GM18907 (cell line): ENCODE results near the gene ECI1.

Source experiments
- ATAC-seq: cut with Tn5 transposase; IDR thresholded peaks from one replicate; pipeline ENCODE4 v1.9.1; 2021; ENCODE audit warnings: mild to moderate bottlenecking, moderate library complexity; ENCODE audit not compliant: unreplicated experiment

Gene ECI1, protein sequence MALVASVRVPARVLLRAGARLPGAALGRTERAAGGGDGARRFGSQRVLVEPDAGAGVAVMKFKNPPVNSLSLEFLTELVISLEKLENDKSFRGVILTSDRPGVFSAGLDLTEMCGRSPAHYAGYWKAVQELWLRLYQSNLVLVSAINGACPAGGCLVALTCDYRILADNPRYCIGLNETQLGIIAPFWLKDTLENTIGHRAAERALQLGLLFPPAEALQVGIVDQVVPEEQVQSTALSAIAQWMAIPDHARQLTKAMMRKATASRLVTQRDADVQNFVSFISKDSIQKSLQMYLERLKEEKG

DNA sequence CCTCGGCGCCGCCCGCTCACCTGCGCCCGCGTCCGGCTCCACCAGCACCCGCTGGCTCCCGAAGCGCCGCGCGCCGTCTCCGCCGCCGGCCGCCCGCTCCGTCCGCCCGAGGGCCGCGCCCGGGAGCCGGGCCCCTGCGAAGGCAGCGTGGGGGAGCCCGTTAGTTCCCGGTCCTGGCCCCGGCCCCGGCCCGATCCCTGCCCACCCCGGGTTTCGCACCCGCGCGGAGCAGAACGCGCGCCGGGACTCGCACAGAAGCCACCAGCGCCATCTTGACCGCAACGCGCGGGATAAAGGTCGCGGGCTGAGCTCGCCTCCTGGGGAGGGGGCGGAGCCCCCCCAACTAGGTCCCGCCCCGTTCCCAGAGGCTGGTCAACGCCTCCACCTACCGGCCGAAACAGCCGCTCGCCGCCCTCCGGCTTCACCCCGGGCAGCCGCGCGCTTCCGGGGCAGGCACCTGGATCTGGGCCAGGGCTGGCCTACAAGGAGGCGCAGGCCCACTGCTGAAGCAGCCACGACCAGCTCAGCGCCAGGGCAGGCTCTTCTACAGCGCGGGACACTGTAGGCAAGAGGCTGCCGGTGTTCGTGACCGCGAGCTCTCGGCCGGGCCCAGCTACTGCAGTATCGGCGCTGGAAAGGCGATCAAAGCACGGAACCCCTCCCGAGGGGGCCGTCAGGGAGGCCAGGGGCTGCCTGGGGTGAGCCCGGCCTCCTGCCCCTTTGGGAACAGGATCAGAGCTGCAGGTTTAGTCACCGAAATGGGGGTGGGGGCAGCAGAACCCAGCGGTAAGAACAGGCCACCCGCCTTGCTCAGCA, at the start of gene ECI1:
ECI1 (minus strand) TSS at position 292 of the 816 bp plus-strand sequence; CDS start at position 271, 21 bp downstream.
- ATAC-seq, result peak; percentile 88

DNA sequence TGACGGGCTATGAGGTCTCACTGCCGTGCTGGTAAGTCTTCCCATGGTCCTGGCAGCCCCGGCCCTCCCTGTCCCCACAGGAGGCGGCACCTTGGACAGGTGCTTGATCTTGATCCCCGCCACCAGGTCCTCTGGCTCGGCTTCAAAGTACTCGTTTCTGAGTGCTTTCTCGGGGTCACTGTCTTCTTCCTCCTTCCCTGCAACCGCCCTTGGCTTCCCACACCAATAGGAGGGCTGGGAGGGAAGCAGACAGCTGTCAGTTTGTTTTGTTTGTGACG, 48.5 kb upstream of the ECI1 start:
- no peak for ATAC-seq

DNA sequence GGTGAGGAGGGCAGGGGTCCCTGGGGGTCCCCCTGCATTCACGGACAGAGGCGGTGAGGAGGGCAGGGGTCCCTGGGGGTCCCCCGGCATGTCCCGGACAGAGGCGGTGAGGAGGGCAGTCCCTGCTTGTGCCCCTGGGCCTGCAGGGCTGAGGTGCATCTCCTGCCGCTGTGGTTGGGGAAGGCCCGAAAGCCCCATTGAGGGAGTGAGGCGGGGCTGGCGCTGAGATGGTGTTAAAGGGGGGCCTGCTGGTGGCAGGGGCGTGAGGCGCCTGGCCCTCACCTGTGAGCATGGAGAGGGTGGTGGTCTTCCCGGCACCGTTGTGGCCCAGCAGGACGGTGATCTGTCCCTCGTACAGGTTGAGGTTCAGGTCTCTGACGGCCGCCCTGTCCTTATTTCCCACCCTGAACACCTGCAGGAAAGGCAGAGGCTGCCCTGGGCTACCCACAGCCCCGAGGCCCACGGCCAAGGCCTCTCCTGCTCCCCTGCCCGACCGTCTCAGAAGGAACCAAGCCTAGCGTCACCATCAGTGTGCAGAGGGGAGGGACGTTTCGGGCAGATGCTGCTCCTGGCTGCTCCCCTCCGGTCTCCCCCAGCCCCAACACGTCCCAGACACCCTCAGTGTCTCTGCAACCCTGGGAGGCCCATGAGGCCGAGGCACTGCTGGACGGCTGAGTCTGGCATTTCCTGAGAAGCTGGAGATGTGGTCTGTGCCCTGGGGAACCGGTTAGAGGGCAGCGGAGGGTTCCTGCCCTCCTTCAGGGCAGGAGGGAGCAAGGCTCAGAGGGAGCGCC, 47.9 kb upstream of the ECI1 start:
- ATAC-seq, result no peak

DNA sequence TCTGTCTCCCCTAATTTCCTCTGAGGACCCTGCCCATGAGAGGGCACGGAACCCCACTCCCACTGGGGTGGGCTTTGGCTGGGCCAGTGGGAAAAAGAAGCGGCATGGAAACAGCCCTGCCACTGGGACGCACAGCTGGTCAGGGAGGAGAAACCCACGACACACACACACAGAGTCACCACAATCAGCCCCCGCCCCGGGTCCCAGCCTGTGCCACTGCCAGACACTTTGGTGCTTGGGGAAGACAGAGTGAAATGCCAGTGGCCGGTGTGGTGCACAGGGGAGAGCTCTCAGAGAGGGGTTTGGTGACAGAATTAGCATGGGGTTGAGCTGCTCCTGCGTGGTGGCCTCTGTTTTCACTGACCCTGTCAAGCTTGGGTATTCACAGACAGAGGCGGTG, 47.2 kb upstream of the ECI1 start:
- no peak for ATAC-seq

DNA sequence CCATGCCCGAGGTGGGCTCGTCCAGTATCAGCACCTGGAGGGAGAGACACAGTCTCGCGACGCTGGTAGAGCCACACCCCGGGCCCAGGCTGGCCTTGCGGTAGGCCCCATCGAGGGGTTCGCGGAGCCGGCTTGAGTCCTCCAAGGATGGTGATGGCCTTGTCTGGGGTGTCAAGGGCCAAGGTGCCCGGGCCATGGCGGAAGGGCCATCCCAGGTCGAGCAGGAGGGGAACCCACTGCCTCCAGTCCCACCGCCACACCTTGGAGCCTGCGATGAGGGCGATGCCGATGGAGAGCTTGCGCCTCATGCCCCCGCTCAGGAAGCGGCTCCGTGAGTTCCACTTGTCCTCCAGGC, 46.1 kb upstream of the ECI1 start:
- ATAC-seq, result no peak

DNA sequence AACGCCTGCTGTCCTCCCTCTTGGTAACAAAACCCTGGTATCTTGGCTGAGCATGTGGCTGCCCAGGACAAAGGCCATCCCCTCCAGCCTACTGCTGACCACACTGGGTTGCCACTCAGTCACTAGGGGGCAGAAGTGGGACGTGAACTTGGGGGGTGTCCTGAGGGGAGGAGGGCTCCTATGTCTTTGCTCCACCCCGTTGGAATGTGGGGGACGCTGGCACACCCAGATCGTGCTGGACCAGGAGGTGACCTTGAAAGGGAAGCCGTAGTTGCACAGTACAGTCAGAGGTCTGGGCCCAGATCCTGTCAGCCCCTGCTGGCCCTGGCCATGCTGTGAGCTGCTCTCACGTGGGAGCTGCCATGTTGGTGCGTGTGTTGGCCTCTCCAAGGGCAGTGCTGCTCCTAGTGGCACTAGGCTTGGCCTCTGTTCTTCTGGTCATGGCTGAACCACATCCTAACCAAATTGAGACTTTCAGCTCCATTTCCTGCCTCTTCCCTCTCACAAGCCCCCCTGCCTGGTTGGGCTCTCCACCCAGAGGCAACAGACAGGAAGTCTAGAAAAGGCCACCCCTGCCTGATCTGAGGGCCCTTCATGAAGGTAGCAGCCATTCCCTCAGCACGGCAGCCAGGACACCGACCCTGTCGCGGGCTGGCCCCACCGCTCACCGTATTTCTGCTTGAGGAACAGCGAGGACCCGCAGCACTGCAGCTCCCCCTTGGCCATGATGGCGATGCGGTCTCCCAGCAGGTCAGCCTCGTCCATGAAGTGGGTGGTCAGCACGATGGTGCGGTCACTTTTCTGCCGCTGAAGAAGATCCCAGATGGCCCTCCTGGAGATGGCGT, 45.5 kb upstream of the ECI1 start:
- ATAC-seq, result no peak

DNA sequence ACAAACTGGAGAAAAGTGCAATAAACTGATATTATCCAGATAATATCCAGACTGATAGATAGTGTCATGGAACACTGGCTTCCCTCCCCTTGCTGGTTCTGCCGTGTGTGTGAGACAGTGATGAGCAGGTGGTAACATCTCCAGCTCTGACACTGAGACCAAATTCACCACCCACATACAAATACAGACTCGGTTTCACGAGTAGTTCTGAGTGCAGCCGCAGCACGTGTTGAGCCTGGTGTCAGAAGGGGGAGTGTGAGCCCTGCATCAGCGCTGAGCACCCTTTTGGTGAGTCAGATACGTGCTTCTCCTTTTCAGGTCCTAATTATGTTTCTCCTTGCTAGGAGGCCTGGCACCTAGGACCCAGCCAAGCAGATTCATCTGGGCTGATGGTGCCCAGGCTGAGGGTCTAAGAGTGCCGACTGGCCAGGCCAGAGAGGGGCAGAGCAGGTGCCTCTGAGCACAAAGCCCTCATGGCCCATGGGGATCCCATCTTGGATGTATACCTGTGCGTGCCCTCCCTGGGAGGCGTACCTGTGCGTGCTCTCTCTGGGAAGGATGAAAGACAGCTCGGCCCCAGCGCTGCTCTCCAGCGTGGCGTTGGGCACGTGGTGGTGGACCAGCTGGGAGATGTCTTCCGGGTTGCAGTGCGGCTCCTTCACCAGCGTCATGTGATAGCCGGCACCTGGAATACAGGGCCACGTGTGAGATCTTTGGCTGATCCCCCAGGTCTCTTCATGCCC, 43.8 kb upstream of the ECI1 start:
- ATAC-seq, result peak; percentile 62

DNA sequence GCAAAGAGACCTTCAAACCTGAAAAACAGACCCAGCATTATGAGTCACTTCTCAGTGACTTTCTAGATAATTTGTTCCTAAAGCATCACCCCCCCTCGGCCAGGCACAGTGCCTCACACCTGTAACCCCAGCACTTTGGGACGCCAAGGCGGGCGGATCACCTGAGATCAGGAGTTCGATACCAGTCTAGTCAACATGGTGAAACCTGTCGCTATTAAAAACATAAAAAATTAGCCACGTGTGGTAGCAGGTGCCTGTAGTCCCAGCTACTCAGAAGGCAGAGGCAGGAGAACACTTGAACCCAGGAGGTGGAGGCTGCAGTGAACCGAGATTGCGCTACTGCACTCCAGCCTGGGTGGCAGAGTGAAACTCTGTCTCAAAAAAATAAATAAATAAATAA, 40.8 kb upstream of the ECI1 start:
- no peak for ATAC-seq

DNA sequence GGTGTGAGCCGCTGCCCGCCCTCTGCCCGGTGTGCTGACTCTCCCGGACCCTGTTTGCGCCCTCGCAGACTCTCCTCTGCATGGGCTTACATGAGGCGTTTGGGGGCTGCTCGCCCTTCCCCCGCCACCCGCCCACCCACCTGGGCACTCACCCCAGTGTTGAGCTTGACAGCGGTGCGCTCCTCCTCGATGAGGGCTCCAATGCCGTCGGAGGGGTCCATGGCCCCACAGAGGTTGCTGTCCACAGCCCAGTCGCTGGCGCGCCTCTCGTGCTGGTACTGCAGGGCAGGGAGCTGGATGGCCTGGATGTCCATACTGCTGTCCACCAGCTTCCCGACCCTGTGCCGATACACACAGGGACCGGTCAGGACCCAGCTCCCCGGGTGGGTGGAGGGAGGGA, 37.9 kb upstream of the ECI1 start:
- no peak for ATAC-seq

DNA sequence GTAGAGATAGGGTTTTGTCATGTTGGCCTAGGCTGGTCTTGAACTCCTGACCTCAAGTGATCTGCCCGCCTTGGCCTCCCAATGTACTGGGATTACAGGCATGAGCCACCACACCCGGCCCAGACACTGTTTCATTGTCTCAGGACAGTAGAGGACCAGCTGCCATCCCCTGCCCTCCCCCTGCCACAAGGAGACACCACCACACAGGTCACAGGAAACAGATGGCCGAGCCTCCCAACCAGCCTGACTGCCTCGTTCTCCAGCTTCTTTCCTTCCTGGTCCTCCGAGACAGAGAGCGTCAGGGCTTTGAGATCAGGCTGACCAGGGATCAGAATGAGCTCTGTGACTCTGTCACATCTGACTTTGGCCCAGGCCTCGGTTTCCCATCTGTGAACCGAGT, 37.3 kb upstream of the ECI1 start:
- ATAC-seq, result no peak

DNA sequence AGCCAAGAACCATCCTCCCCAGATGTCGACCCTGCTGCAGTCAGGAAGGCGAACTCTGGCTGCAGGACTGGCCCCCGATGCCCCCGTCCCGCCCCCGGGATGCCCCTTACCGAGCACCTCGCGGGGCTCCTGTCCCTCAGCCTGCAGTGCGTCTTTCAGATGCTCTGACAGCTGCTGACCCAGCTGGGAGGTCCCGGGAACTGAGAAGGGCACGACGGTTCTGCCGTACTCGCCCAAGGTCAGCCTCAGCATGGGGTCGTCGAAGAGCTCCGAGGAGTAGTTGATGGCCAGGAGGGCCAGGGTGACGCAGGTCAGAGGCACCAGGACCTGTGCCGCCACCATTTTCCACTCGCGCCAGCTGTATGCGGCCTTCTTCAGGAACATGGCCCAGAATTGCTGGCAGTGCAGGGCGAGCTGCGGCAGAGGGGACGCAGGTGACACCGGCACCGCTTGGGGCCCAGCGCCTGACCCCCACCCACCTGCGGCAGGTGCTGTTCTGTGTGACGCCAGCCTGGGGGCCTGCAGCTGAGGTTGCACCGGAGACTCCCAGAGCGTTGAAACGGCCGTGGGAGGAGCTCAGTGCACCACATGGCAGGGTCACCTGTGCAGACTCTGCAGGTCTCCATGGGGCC, 36.6 kb upstream of the ECI1 start:
- ATAC-seq, result no peak

DNA sequence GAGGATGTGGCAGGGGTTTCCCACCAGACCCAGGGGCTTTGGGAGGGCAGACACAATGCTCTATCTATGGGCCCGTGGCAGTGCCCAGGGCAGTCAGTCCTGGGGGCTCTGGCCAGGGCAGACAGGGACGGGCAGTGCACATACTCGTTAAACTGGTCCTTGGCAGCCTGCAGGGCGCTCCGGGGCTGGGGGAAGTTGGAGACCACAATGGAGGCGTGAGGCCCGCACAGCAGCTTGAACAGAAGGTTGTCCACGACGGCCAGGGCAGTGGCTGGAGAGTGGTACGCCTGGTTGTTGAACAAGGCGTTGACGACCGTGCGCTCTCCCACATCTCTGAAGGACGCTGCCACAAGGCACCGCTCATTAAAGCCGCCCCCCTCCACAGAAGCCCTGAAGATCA, 35.2 kb upstream of the ECI1 start:
- ATAC-seq, result no peak

DNA sequence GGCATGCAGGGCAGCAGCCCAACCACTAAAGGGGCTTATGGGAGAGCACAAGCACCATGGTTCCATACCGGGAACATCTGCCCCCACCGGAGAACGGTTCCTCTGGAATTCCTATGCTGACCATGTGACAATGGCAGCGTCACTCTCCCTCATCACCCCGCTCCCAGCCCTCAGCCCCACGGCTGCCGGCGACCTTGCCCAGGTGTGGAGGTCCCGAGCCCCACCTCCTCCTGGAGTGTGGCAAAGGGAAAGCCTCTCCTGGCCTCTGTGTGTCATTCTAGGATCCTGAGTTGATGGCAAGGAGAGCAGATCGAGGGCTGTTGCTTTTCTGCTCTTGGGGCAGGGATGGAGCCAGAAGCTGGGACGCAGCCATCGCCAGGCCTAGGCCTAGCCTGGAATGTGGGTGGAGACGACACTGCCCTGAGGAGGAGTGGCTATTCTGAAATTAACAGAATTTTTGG, 34.4 kb upstream of the ECI1 start:
- no peak for ATAC-seq

DNA sequence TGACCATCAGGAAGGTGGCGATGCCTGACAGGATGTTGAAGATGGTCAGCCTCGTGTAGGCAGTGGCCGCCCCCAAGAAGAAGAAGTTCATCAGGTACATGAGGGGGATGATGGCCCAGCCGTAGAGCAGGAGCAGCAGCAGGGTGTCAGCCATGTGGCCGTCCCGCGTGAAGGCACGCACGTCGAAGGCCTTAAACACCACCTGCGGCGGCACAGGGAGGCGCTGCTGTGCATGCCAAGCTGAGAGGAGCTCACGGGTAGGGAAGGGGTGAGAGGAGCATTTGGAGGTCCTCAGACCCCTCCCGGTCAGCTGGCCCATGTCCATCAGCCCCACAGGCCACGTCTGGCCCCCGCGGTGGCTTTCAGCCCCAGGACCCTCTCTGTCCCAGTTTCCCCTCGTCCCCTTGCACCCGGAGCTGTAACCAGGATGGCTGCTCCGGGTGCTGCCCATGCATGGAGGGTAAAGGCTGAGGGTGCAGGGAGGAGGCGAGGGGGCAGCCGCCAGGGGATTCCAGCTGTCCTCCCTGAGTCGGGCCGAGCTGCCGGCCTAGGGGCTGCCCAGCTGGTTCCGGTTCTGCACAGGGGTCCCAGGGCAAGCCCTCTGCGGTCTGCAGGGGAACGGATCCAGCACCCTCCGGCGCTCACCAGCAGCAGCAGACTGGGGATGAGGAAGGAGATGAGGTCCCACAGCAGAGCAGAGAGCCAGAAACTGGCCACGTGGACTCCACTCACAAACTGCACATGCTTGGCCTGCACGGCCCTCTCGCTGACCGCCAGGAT, 33.6 kb upstream of the ECI1 start:
- ATAC-seq, result no peak

DNA sequence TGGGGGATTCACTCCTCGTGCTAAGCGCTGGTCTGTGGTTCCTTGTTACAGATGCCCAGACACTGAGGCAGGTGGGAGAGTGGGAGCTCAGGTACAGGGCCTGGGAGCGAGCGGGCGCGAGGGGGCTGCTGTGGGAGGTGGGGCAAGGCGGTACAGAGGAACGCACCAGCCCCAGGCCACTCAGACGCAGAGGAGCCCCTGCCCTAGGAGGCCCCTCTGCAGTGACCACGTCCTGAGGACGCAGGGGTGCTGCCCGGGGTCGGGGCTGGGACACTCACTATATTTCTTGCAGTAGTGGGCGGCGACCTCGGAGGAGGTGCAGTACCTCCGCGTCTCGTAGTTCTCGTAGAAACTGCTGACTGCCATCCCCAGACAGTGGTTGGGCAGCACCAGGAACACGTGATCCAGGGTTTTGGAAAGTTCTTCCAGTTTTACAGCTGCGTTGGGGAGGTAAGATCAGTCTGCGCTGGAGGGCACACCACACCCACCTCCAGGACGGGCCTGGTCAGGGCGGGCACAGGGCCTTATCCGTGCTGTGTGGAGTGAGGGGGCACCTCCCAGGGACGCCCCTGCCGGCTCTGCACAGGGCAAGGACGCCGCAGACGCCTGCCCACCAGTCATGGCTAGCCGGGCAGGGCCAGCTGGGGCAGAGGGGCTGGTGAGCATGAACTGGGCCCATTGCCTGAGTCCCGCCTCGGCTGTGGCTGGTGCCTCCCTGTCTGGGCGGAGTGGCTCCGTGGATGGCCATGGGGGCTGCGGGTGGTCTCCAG, 32.8 kb upstream of the ECI1 start:
- no peak for ATAC-seq

DNA sequence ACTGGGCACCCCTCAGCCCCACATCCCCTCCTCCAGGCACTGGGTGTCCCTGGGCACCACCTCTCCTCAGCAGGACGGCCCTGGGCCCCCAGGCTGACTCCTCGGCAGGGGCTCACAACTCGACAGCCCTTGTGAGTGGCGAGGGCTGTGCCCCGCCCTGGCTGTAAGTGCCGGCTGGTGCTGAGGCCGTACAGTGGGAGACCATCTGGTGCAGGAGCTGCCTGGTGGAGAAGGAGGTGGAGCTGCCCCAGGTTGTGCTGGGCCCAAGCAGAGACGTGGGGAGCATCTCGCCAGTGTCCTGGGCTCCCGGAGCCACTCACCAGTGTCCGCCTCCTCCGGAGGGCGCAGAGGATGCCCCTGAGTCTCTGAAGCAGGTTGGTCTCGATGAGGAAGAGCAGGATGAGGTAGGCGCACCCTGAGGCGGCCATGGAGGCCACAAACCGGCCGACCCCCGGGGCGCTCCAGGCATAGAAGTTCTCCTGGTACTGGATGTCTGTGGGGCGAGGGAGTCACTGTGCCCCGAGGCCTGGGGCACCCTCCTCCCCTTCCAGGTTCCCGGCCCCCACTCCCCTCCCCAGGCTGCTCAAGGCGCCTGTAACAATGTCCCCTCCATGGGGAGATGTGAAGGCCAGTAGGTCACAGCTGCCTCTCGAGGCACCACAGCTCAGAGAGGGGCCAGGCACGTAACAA, 31.6 kb upstream of the ECI1 start:
- ATAC-seq, result no peak

DNA sequence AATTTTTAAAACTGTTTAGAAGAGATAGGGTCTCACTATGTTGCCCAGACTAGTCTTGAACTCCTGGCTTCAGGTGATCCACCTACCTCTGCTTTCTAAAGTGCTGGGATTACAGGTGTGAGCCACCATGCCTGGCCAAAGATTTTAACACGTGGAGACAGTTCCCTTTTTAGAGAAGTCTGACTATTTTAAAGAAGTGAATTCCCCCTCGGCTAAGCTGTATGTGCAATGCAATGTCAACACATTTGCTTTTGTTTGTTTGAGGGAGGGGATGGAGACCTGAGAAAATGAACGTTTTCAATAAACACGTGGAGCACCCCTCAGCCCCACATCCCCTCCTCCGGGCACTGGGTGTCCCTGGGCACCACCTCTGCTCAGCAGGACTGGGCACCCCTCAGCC, 30.9 kb upstream of the ECI1 start:
- no peak for ATAC-seq
